Ishikawa (cell line): ENCODE measurements around the gene ANXA10.

Experiments used
- CEBPB ChIP-seq: IDR thresholded peaks from 2 replicates; pipeline ENCODE4 v1.6.1; 2012
- CREB1 ChIP-seq: IDR thresholded peaks from 2 replicates; pipeline ENCODE4 v1.6.1; 2012; ENCODE audit warnings: low read depth
- EGR1 ChIP-seq: IDR thresholded peaks from 2 replicates; pipeline ENCODE4 v1.6.1; 2012
- EP300 ChIP-seq: IDR thresholded peaks from 2 replicates; pipeline ENCODE4 v1.6.1; 2012; ENCODE audit warnings: borderline replicate concordance
- FOXM1 ChIP-seq: IDR thresholded peaks from 2 replicates; pipeline ENCODE4 v1.6.1; 2012; ENCODE audit warnings: low read depth, borderline replicate concordance
- MAX ChIP-seq: IDR thresholded peaks from 2 replicates; pipeline ENCODE4 v1.6.1; 2012
- NFIC ChIP-seq: IDR thresholded peaks from 2 replicates; pipeline ENCODE4 v1.6.1; 2012
- RAD21 ChIP-seq: IDR thresholded peaks from 2 replicates; pipeline ENCODE4 v1.6.1; 2012; ENCODE audit warnings: low read depth
- REST ChIP-seq: IDR thresholded peaks from 2 replicates; pipeline ENCODE4 v1.6.1; 2012; ENCODE audit warnings: low read depth, mild to moderate bottlenecking
- TAF1 ChIP-seq: IDR thresholded peaks from 2 replicates; pipeline ENCODE4 v1.6.1; 2012; ENCODE audit warnings: low read depth, mild to moderate bottlenecking
- TCF12 ChIP-seq: IDR thresholded peaks from 2 replicates; pipeline ENCODE4 v1.6.1; 2012; ENCODE audit warnings: low read depth
- TEAD4 ChIP-seq: IDR thresholded peaks from 2 replicates; pipeline ENCODE4 v1.6.1; 2012
- USF1 ChIP-seq: IDR thresholded peaks from 2 replicates; pipeline ENCODE4 v1.6.1; 2012
- YY1 ChIP-seq: IDR thresholded peaks from 2 replicates; pipeline ENCODE4 v1.6.1; 2012; ENCODE audit warnings: low read depth
- ZBTB7A ChIP-seq: IDR thresholded peaks from 2 replicates; pipeline ENCODE4 v1.6.1; 2012; ENCODE audit warnings: low read depth

The ANXA10 gene

GRCh38 chr4:168200685-168201084 is 108.3 kb downstream of the ANXA10 start:
- no peak for TF ChIP-seq TEAD4
- no peak for TF ChIP-seq EGR1
- no peak for TF ChIP-seq ZBTB7A
- TF ChIP-seq CEBPB: no peak
- TF ChIP-seq EP300: no peak
- no peak for TF ChIP-seq TAF1
- TF ChIP-seq REST: no peak
- no peak for TF ChIP-seq CREB1
- TF ChIP-seq MAX: no peak
- TF ChIP-seq NFIC: no peak
- no peak for TF ChIP-seq TCF12
- TF ChIP-seq RAD21: no peak
- no peak for TF ChIP-seq USF1
- no peak for TF ChIP-seq YY1
- TF ChIP-seq FOXM1: no peak

GRCh38 chr4:168203233-168203911 is 111.0 kb downstream of the ANXA10 start:
- TF ChIP-seq NFIC (no peak), YY1 (no peak), TCF12 (no peak), CREB1 (no peak), EP300 (no peak), RAD21 (no peak), TAF1 (no peak), CEBPB (no peak), MAX (no peak), ZBTB7A (no peak), EGR1 (no peak), REST (no peak), TEAD4 (no peak), FOXM1 (no peak), USF1 (no peak)

GRCh38 chr4:168208957-168209614 is 116.7 kb downstream of the ANXA10 start:
- TF ChIP-seq CREB1 (no peak), TAF1 (no peak), CEBPB (no peak), FOXM1 (no peak), TCF12 (no peak), MAX (no peak), EGR1 (no peak), USF1 (no peak), EP300 (no peak), RAD21 (no peak), TEAD4 (no peak), NFIC (no peak), ZBTB7A (no peak), REST (no peak), YY1 (no peak)
